Right lobe of liver (tissue), 6 donors: ENCODE data around the gene RBM48. TPM values are rescaled to one million over a fixed set of nuclear protein-coding genes. Genes with fewer than 3 reads are reported as not detected.

Experiments
- ATAC-seq, 4 donors: fragments of 200-7000 bp; cut with Tn5 transposase; one replicate each; pipeline ENCODE4 v1.9.1; 2020; ENCODE audit warnings: mild to moderate bottlenecking in 4 of 4, moderate library complexity in 4 of 4
- DNase-seq, 3 donors: peaks; one replicate each; pipeline ENCODE4 v3.0.0-alpha.2; 2020
- H3K27ac ChIP-seq, 3 donors: fragments of 200-600 bp; one replicate each; pipeline ENCODE4 v1.8.0; 2022
- H3K27me3 ChIP-seq, 2 donors: fragments of 200-600 bp; one replicate each; pipeline ENCODE4 v1.8.0; 2022
- H3K36me3 ChIP-seq, 4 donors: fragments of 200-600 bp; sonication (generic) in 1 of 4; one replicate each; pipeline versions ENCODE4 v1.5.1 to v1.8.0; 2017 to 2022; ENCODE audit warnings: control low read depth in 1 of 4
- H3K4me1 ChIP-seq, 4 donors: fragments of 200-600 bp; sonication (generic) in 1 of 4; one replicate each; pipeline versions ENCODE4 v1.5.1 to v1.8.0; 2017 to 2022; ENCODE audit warnings: control low read depth in 1 of 4
- H3K4me3 ChIP-seq, 3 donors: fragments of 200-600 bp; one replicate each; pipeline ENCODE4 v1.8.0; 2022
- H3K9me3 ChIP-seq, 4 donors: fragments of 200-600 bp; sonication (generic) in 1 of 4; one replicate each; pipeline versions ENCODE4 v1.5.1 to v1.8.0; 2017 to 2022; ENCODE audit warnings: control low read depth in 1 of 4
- POLR2A ChIP-seq: fragments of 450-650 bp; IDR thresholded peaks from one replicate; pipeline ENCODE4 v1.6.1; 2017; ENCODE audit warnings: antibody characterized with exemption, mild to moderate bottlenecking
- WGBS: methylation state at CpG from one replicate; pipeline ENCODE4 v1.1.6; 2018; ENCODE audit warnings: low coverage, low lambda C conversion rate; ENCODE audit not compliant: insufficient coverage; ENCODE audit errors: missing lambda C conversion rate; 5-methylcytosine and 5-hydroxymethylcytosine counted together
- intact Hi-C, 2 donors: fragments of 100-400 bp; cut with DNase I; formaldehyde crosslinking; loops; one replicate each; pipeline versions ENCODE4 v1.11.2 to v1.14.1; 2022
- total RNA-seq, 6 experiments: library from RNA; depleted of rRNA in 2 of 6; stranded (reverse); fragments of >200 nt in 2 of 6; fragmentation: NEBNext Ultra II Directional in 3 of 6; extraction: Animal tissue kit (Norgen Biotek cat#: 25700) in 3 of 6; gene quantifications; one replicate each; pipeline versions ENCODE4 v1.1.0 to v1.2.4, GENCODE V29; 2016 to 2023
- TF ChIP-seq, protein P1 (sequence below), 4 donors: fragments of 200-600 bp in 3 of 4; fragments of 450-650 bp in 1 of 4; IDR thresholded peaks; one replicate each; pipeline versions ENCODE4 v1.5.1 to v1.8.0; 2016 to 2022; ENCODE audit warnings: antibody characterized with exemption in 4 of 4, mild to moderate bottlenecking in 2 of 4
- donor health status: DM: no; HTN: yes; CAD: no.
- donor health status: DM: no; HTN: no; CAD: no.
- donor health status: DM: no; HTN: no; CAD: no.
- donor health status: DM: no; HTN: yes; CAD: no.
- donor health status: DM: no; HTN: yes; CAD: no.

Gene RBM48
- total RNA-seq, 6 experiments from 2014 or later = 4.2 to 6.9 (median 4.7) TPM

DNA sequence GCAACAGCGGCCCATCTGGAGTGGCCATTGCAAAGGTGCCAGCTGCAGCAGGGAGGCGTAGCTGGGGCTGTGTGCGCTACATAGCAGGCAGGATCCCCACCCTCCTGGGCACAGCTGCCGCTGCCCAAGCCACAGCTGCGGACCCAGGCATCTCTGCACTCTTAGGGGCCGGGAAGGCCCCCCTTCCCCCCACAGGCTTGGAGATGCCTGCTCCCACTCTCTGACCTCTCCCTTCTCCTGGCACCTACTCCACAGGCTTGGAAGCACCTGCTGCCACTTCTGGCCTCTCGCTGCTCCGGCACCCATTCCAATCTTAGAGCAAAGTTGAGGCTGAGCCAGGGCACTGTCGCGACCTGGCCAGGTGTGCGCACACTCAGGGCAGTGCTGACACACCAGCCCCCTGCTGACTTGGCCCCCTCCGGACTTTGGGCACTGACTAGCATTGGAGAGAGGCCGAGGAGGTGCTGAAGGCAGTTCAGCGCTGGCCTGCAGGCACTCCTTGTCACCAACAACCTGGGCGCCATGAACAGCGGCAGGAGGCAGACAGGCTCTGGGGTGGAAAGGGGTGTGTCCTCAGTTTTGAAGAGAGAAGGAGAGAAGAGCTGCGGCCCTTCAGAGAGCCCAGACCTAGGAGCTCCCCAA is 18.4 kb downstream of the RBM48 start:
- no peak for TF ChIP-seq POLR2A
- TF ChIP-seq, protein P1, sequence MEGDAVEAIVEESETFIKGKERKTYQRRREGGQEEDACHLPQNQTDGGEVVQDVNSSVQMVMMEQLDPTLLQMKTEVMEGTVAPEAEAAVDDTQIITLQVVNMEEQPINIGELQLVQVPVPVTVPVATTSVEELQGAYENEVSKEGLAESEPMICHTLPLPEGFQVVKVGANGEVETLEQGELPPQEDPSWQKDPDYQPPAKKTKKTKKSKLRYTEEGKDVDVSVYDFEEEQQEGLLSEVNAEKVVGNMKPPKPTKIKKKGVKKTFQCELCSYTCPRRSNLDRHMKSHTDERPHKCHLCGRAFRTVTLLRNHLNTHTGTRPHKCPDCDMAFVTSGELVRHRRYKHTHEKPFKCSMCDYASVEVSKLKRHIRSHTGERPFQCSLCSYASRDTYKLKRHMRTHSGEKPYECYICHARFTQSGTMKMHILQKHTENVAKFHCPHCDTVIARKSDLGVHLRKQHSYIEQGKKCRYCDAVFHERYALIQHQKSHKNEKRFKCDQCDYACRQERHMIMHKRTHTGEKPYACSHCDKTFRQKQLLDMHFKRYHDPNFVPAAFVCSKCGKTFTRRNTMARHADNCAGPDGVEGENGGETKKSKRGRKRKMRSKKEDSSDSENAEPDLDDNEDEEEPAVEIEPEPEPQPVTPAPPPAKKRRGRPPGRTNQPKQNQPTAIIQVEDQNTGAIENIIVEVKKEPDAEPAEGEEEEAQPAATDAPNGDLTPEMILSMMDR (IDR thresholded peaks at IDR 0.05) = no peak
- ATAC-seq = peak in 1 of 4 donors; percentile 19
- intact Hi-C loops = no loop called here
- H3K36me3 ChIP-seq = no peaks in the 10 kb centered on the region
- H3K4me1 ChIP-seq = no peaks in the 10 kb centered on the region
- no peak overlapping the region for H3K4me3 ChIP-seq
- no peaks in the 10 kb centered on the region for H3K27me3 ChIP-seq
- 89% methylated on average over 3 of the region's 17 CpGs for WGBS
- no peak overlapping the region for H3K27ac ChIP-seq
- no peaks in the 10 kb centered on the region for H3K9me3 ChIP-seq
- no peak for DNase-seq

GRCh38 chr7:92547579-92547978 is 19.0 kb downstream of the RBM48 start:
- WGBS = 0% methylated on average over 1 of the region's 6 CpGs
- H3K27ac ChIP-seq = no peak overlapping the region
- H3K27me3 ChIP-seq = no peaks in the 10 kb centered on the region
- DNase-seq = peak in 1 of 3 donors; percentile 59
- H3K4me3 ChIP-seq = no peak overlapping the region
- intact Hi-C loops = no loop called here
- no peaks in the 10 kb centered on the region for H3K36me3 ChIP-seq
- H3K9me3 ChIP-seq = no peaks in the 10 kb centered on the region
- no peaks in the 10 kb centered on the region for H3K4me1 ChIP-seq
- peak in 3 of 4 donors; percentile 41 to 72 (median 47) for ATAC-seq
- TF ChIP-seq POLR2A = no peak
- TF ChIP-seq, protein P1 (IDR thresholded peaks at IDR 0.05) = no peak

- intact Hi-C loops = no loop called here
- Histone ChIP-seq H3K9me3 (no peaks in the 10 kb centered on the region), H3K27me3 (no peaks in the 10 kb centered on the region), H3K36me3 (no peaks in the 10 kb centered on the region), H3K4me1 (no peaks in the 10 kb centered on the region), H3K27ac (no peak overlapping the region), H3K4me3 (no peak overlapping the region)
- TF ChIP-seq POLR2A = no peak
- TF ChIP-seq, protein P1 (IDR thresholded peaks at IDR 0.05) = no peak
- DNase-seq (no peak), ATAC-seq (no peak)
- 90% methylated on average over 2 of the region's 4 CpGs for whole genome bisulfite sequencing
Observed at GRCh38 chr7:92550194-92550593, 21.6 kb downstream of the RBM48 start.

DNA sequence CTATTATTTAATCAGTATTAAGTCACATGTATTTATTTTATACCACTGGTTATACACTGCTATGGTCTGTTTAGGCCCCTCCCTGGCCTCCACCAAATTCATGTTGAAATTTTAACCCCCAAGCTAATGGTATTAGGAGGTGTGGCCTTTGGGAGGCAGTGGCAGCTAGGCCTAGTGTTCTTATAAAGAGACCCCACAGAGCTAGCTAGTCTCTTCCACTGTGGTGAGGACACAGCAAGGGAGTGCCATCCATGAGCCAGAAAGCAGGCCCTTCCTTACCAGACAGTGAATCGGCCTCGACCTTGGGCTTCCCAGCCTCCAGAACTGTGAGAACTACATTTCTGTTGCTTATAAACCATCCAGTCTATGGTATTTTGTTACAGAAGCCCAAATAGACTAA is 28.7 kb downstream of the RBM48 start:
- no CpG with 5 or more reads among the region's 2 CpGs for WGBS
- peak in 2 of 4 donors; percentile 19 to 21 for ATAC-seq
- Histone ChIP-seq H3K9me3 (no peaks in the 10 kb centered on the region), H3K27ac (no peak overlapping the region), H3K36me3 (peaks cover 0 to 17% (median 2%) of the 10 kb centered on the region in 4 donors), H3K4me3 (no peak overlapping the region), H3K27me3 (no peaks in the 10 kb centered on the region), H3K4me1 (peaks cover 0 to 6% (median 0%) of the 10 kb centered on the region in 4 donors)
- no peak for DNase-seq
- TF ChIP-seq, protein P1 (IDR thresholded peaks at IDR 0.05) = no peak
- no peak for TF ChIP-seq POLR2A
- intact Hi-C loops = no loop called here
